HG02798 (cell line): ENCODE data around the gene GLIPR1.
"Not testable (repeated sequence)": the region's sequence is repeated elsewhere in the genome, so short reads cannot be mapped to it uniquely, and the experiment has no call there.

ENCODE experiments used
- ATAC-seq: cut with Tn5 transposase; IDR thresholded peaks from one replicate; pipeline ENCODE4 v1.9.1; 2021; ENCODE audit warnings: mild to moderate bottlenecking; ENCODE audit not compliant: unreplicated experiment, poor library complexity

Gene GLIPR1

GRCh38 chr12:75480469-75480949, at the start of gene GLIPR1:
Gene GLIPR1 (plus strand): TSS chr12:75480755. CDS start chr12:75480881, 126 bp downstream.
- peak; percentile 94 for ATAC-seq

- no peak for ATAC-seq
These were observed 47.6 kb upstream of the GLIPR1 start for GRCh38 chr12:75432924-75433323.

- ATAC-seq: peak; percentile 62
These were observed 43.0 kb upstream of the GLIPR1 start for GRCh38 chr12:75437564-75437963.

GRCh38 chr12:75438059-75438754, 42.3 kb upstream of the GLIPR1 start:
- ATAC-seq: no peak

- no peak for ATAC-seq
These were observed 41.5 kb upstream of the GLIPR1 start for GRCh38 chr12:75439048-75439447.

GRCh38 chr12:75439930-75440329, 40.6 kb upstream of the GLIPR1 start:
- ATAC-seq: no peak

GRCh38 chr12:75441687-75442449, 38.7 kb upstream of the GLIPR1 start:
- not testable (repeated sequence) for ATAC-seq

- not testable (repeated sequence) for ATAC-seq
These were observed 38.1 kb upstream of the GLIPR1 start for GRCh38 chr12:75442454-75442853.

- no peak for ATAC-seq
These were observed 36.8 kb upstream of the GLIPR1 start for GRCh38 chr12:75443709-75444108.

GRCh38 chr12:75444429-75445136, 36.0 kb upstream of the GLIPR1 start:
- ATAC-seq: no peak

GRCh38 chr12:75445137-75445507, 35.4 kb upstream of the GLIPR1 start:
- ATAC-seq: not testable (repeated sequence)

GRCh38 chr12:75446857-75447256, 33.7 kb upstream of the GLIPR1 start:
- no peak for ATAC-seq

GRCh38 chr12:75447691-75448393, 32.7 kb upstream of the GLIPR1 start:
- ATAC-seq: no peak

- ATAC-seq: no peak
These were observed 27.8 kb upstream of the GLIPR1 start for GRCh38 chr12:75452675-75453330.

GRCh38 chr12:75455839-75456238, 24.7 kb upstream of the GLIPR1 start:
- ATAC-seq: no peak

GRCh38 chr12:75457191-75457590, 23.4 kb upstream of the GLIPR1 start:
- ATAC-seq: no peak

- ATAC-seq: not testable (repeated sequence)
These were observed 22.7 kb upstream of the GLIPR1 start for GRCh38 chr12:75457866-75458265.

GRCh38 chr12:75459755-75460154, 20.8 kb upstream of the GLIPR1 start:
- ATAC-seq: no peak

- no peak for ATAC-seq
These were observed 20.4 kb upstream of the GLIPR1 start for GRCh38 chr12:75460204-75460603.
